ENCODE results near the gene CASP12.

CASP12 gene

GRCh38 chr11:104853276-104853675 is 45.0 kb downstream of the CASP12 start:
- Histone ChIP-seq H3K36me3 (ENCODE audit: insufficient read depth, low read length) (no peaks in the 10 kb centered on the region), H3K4me3 (ENCODE audit: low read depth, low read length, poor library complexity, severe bottlenecking) (no peak overlapping the region), H3K9me2 (ENCODE audit: low read depth, low read length) (no peaks in the 10 kb centered on the region), H3F3A (ENCODE audit: insufficient read depth, low read length) (no peaks in the 10 kb centered on the region), H3K4me2 (ENCODE audit: low read length) (no peak overlapping the region), H3K27ac (ENCODE audit: low read depth, low read length, poor library complexity, severe bottlenecking) (no peak overlapping the region), H3K9me3 (ENCODE audit: low read length) (no peaks in the 10 kb centered on the region), H2AFZ (ENCODE audit: low read length) (no peak overlapping the region), H3K79me2 (ENCODE audit: insufficient read depth, low read length) (no peaks in the 10 kb centered on the region), H3K4me1 (ENCODE audit: insufficient read depth, low read length, severe bottlenecking) (no peaks in the 10 kb centered on the region), H4K20me1 (ENCODE audit: insufficient read depth, low read length) (no peaks in the 10 kb centered on the region), H3K27me3 (ENCODE audit: insufficient read depth, low read length) (no peaks in the 10 kb centered on the region), H3K9ac (ENCODE audit: low read length) (no peak overlapping the region)
- TF ChIP-seq CTCF (IDR thresholded peaks at IDR 0.05; ENCODE audit: low read length) (no peak), EZH2 (IDR thresholded peaks at IDR 0.05; ENCODE audit: borderline replicate concordance, low read length) (no peak)

GRCh38 chr11:104852811-104853210 is 45.4 kb downstream of the CASP12 start:
- H3K9ac ChIP-seq (ENCODE audit: low read length): no peak overlapping the region
- no peaks in the 10 kb centered on the region for H4K20me1 ChIP-seq (ENCODE audit: insufficient read depth, low read length)
- H3K4me2 ChIP-seq (ENCODE audit: low read length): no peak overlapping the region
- no peaks in the 10 kb centered on the region for H3K79me2 ChIP-seq (ENCODE audit: insufficient read depth, low read length)
- H3K4me3 ChIP-seq (ENCODE audit: low read depth, low read length, poor library complexity, severe bottlenecking): no peak overlapping the region
- no peaks in the 10 kb centered on the region for H3K9me3 ChIP-seq (ENCODE audit: low read length)
- no peak overlapping the region for H2AFZ ChIP-seq (ENCODE audit: low read length)
- no peaks in the 10 kb centered on the region for H3K9me2 ChIP-seq (ENCODE audit: low read depth, low read length)
- H3K36me3 ChIP-seq (ENCODE audit: insufficient read depth, low read length): no peaks in the 10 kb centered on the region
- H3K4me1 ChIP-seq (ENCODE audit: insufficient read depth, low read length, severe bottlenecking): no peaks in the 10 kb centered on the region
- TF ChIP-seq CTCF (IDR thresholded peaks at IDR 0.05; ENCODE audit: low read length) (no peak), EZH2 (IDR thresholded peaks at IDR 0.05; ENCODE audit: borderline replicate concordance, low read length) (no peak)
- H3K27ac ChIP-seq (ENCODE audit: low read depth, low read length, poor library complexity, severe bottlenecking): no peak overlapping the region
- no peaks in the 10 kb centered on the region for H3F3A ChIP-seq (ENCODE audit: insufficient read depth, low read length)
- H3K27me3 ChIP-seq (ENCODE audit: insufficient read depth, low read length): no peaks in the 10 kb centered on the region

GRCh38 chr11:104846216-104846615 is 52.0 kb downstream of the CASP12 start:
- no peak overlapping the region for H3K4me2 ChIP-seq (ENCODE audit: low read length)
- no peaks in the 10 kb centered on the region for H3K9me3 ChIP-seq (ENCODE audit: low read length)
- no peak for TF ChIP-seq EZH2 (IDR thresholded peaks at IDR 0.05; ENCODE audit: borderline replicate concordance, low read length)
- TF ChIP-seq CTCF (IDR thresholded peaks at IDR 0.05; ENCODE audit: low read length): no peak
- H3K9me2 ChIP-seq (ENCODE audit: low read depth, low read length): no peaks in the 10 kb centered on the region
- H3K27ac ChIP-seq (ENCODE audit: low read depth, low read length, poor library complexity, severe bottlenecking): no peak overlapping the region
- H3K4me1 ChIP-seq (ENCODE audit: insufficient read depth, low read length, severe bottlenecking): no peaks in the 10 kb centered on the region
- H3K9ac ChIP-seq (ENCODE audit: low read length): no peak overlapping the region
- no peak overlapping the region for H2AFZ ChIP-seq (ENCODE audit: low read length)
- no peaks in the 10 kb centered on the region for H3K79me2 ChIP-seq (ENCODE audit: insufficient read depth, low read length)
- H3K4me3 ChIP-seq (ENCODE audit: low read depth, low read length, poor library complexity, severe bottlenecking): no peak overlapping the region
- H3F3A ChIP-seq (ENCODE audit: insufficient read depth, low read length): no peaks in the 10 kb centered on the region
- H3K36me3 ChIP-seq (ENCODE audit: insufficient read depth, low read length): no peaks in the 10 kb centered on the region
- no peaks in the 10 kb centered on the region for H3K27me3 ChIP-seq (ENCODE audit: insufficient read depth, low read length)
- H4K20me1 ChIP-seq (ENCODE audit: insufficient read depth, low read length): no peaks in the 10 kb centered on the region

Data from OCI-LY1 (cell line).